ENCODE results near the gene CBARP. TPM values are rescaled to one million over a fixed set of nuclear protein-coding genes. Genes with fewer than 3 reads are reported as not detected.

Gene CBARP
- total and polyA plus RNA-seq, 2 of the 13 experiments (the other 11 are each of a cell fraction or from before 2014, with no cell fraction given) = 1.2 to 1.4 TPM

DNA sequence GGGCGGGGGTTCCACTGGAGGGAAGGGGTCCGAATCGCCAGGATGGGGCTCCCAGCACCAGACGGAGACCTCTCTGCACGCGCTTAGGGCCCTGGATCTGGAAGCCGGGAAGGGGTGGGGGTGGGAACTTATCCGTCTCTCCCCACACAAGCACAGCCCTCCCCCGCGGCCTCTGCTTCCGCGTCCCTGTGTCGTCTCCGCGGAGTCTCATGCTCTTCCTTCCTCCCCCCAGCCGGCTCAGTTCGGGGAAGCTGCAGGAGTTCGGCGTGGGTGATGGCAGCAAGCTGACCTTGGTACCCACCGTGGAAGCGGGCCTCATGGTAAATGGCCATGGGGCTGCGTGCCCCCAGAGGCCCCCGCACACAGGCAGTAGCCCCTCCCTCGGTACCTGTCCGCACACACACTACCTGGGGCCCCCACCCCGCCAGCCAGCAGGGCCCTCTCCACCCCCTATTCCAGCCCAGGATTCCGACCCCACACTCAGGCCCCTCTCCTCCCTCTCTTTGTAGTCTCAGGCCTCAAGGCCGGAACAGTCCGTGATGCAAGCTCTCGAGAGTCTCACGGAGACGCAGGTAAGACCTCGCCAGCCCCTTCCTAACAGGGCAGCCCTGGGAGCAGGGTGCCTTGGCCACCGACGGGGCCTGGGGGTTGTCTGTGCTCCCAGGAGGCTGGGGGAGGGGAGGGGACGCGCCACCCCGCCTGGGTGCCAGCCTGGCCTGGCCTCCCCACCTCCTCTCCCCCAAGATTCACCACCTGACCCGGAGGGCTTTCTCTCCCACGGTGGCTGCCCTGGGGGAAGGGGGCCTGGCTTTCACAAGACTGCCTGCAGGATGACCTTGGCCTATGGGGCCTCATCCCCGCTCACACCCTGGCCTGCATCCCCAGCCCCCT is 13.8 kb upstream of the CBARP start (continued):
- TF ChIP-seq, protein P1, sequence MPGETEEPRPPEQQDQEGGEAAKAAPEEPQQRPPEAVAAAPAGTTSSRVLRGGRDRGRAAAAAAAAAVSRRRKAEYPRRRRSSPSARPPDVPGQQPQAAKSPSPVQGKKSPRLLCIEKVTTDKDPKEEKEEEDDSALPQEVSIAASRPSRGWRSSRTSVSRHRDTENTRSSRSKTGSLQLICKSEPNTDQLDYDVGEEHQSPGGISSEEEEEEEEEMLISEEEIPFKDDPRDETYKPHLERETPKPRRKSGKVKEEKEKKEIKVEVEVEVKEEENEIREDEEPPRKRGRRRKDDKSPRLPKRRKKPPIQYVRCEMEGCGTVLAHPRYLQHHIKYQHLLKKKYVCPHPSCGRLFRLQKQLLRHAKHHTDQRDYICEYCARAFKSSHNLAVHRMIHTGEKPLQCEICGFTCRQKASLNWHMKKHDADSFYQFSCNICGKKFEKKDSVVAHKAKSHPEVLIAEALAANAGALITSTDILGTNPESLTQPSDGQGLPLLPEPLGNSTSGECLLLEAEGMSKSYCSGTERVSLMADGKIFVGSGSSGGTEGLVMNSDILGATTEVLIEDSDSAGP (CRISPR knock-in tag; IDR thresholded peaks at IDR 0.05; ENCODE audit: borderline replicate concordance) = 0 out of 2 replicates have a peak, but pooled peaks have one; percentile 47
- TF ChIP-seq AKAP8 (CRISPR knock-in tag; IDR thresholded peaks at IDR 0.05) = peak; percentile 73; the same call in 1 of the 2 replicates
- no peak for TF ChIP-seq ZFP36L1 (CRISPR knock-in tag; IDR thresholded peaks at IDR 0.05)
- TF ChIP-seq ZBTB1 (CRISPR knock-in tag; IDR thresholded peaks at IDR 0.05; ENCODE audit: borderline replicate concordance) = no peak
- TF ChIP-seq, protein P2, sequence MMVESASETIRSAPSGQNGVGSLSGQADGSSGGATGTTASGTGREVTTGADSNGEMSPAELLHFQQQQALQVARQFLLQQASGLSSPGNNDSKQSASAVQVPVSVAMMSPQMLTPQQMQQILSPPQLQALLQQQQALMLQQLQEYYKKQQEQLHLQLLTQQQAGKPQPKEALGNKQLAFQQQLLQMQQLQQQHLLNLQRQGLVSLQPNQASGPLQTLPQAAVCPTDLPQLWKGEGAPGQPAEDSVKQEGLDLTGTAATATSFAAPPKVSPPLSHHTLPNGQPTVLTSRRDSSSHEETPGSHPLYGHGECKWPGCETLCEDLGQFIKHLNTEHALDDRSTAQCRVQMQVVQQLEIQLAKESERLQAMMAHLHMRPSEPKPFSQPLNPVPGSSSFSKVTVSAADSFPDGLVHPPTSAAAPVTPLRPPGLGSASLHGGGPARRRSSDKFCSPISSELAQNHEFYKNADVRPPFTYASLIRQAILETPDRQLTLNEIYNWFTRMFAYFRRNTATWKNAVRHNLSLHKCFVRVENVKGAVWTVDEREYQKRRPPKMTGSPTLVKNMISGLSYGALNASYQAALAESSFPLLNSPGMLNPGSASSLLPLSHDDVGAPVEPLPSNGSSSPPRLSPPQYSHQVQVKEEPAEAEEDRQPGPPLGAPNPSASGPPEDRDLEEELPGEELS (CRISPR knock-in tag; IDR thresholded peaks at IDR 0.05) = peak; percentile 11; the same call in 1 of the 2 replicates
- TF ChIP-seq ZNF335 (CRISPR knock-in tag; IDR thresholded peaks at IDR 0.05) = no peak
- TF ChIP-seq, protein P3, sequence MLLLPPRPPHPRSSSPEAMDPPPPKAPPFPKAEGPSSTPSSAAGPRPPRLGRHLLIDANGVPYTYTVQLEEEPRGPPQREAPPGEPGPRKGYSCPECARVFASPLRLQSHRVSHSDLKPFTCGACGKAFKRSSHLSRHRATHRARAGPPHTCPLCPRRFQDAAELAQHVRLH (CRISPR knock-in tag; IDR thresholded peaks at IDR 0.05; ENCODE audit: borderline replicate concordance, low read depth) = no peak
- TF ChIP-seq POLR2A (IDR thresholded peaks at IDR 0.05; ENCODE audit: insufficient read depth in 1 of 2, low read depth in 2 of 2, low read length in 2 of 2) = peak; percentile 51 to 57; a peak in 3 of 4 replicates
- 0 out of 2 replicates have a peak, but pooled peaks have one; percentile 7 for TF ChIP-seq RAD21 (CRISPR knock-in tag; IDR thresholded peaks at IDR 0.05)
- no peak for TF ChIP-seq TOE1 (CRISPR knock-in tag; IDR thresholded peaks at IDR 0.05)
- no peak for TF ChIP-seq ZNF776 (CRISPR knock-in tag; IDR thresholded peaks at IDR 0.05)
- TF ChIP-seq, protein P4, sequence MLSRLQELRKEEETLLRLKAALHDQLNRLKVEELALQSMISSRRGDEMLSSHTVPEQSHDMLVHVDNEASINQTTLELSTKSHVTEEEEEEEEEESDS (CRISPR knock-in tag; IDR thresholded peaks at IDR 0.05; ENCODE audit: borderline replicate concordance) = no peak
- peak; percentile 22; the same call in 1 of the 2 replicates for TF ChIP-seq BRD4 (CRISPR knock-in tag; IDR thresholded peaks at IDR 0.05)
- TF ChIP-seq HES4 (CRISPR knock-in tag; IDR thresholded peaks at IDR 0.05; ENCODE audit: borderline replicate concordance) = no peak
- no peak for TF ChIP-seq ZNF572 (CRISPR knock-in tag; IDR thresholded peaks at IDR 0.05)
- no peak for TF ChIP-seq ZFYVE20 (CRISPR knock-in tag; IDR thresholded peaks at IDR 0.05; ENCODE audit: borderline replicate concordance, low read depth)
- no peak for TF ChIP-seq JDP2 (CRISPR knock-in tag; IDR thresholded peaks at IDR 0.05; ENCODE audit: borderline replicate concordance)
- TF ChIP-seq NFIB (CRISPR knock-in tag; IDR thresholded peaks at IDR 0.05; ENCODE audit: borderline replicate concordance) = no peak
- no peak for TF ChIP-seq ZNF317 (CRISPR knock-in tag; IDR thresholded peaks at IDR 0.05)
- TF ChIP-seq, protein P5, sequence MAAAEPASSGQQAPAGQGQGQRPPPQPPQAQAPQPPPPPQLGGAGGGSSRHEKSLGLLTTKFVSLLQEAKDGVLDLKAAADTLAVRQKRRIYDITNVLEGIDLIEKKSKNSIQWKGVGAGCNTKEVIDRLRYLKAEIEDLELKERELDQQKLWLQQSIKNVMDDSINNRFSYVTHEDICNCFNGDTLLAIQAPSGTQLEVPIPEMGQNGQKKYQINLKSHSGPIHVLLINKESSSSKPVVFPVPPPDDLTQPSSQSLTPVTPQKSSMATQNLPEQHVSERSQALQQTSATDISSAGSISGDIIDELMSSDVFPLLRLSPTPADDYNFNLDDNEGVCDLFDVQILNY (CRISPR knock-in tag; conservative IDR thresholded peaks at IDR 0.05) = no peak
- no peak for TF ChIP-seq RFX1 (IDR thresholded peaks at IDR 0.05)
- TF ChIP-seq, protein P6, sequence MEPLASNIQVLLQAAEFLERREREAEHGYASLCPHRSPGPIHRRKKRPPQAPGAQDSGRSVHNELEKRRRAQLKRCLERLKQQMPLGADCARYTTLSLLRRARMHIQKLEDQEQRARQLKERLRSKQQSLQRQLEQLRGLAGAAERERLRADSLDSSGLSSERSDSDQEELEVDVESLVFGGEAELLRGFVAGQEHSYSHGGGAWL (CRISPR knock-in tag; IDR thresholded peaks at IDR 0.05) = no peak
- no peak; the same call in 1 of the 2 replicates for TF ChIP-seq SIN3A (IDR thresholded peaks at IDR 0.05; ENCODE audit: borderline replicate concordance, low read depth, low read length)
- TF ChIP-seq ZFP90 (CRISPR knock-in tag; IDR thresholded peaks at IDR 0.05; ENCODE audit: borderline replicate concordance) = no peak
- TF ChIP-seq ZNF121 (CRISPR knock-in tag; IDR thresholded peaks at IDR 0.05) = no peak
